PC-9 (cell line): ENCODE measurements around the gene SLC8A3. TPM values are rescaled to one million over a fixed set of nuclear protein-coding genes. Genes with fewer than 3 reads are reported as not detected.

Source experiments
- BruUV-seq: library from RNA; stranded (reverse); fragments of 400-500 nt; replicated peaks from 2 replicates; lab custom pipeline; 2021; lab: Mats Ljungman, UMichigan
- CTCF ChIA-PET: fragments of 300-600 bp; sonication (Branson Sonifier 250); formaldehyde crosslinking; loops from one replicate; lab custom pipeline; 2022; ENCODE audit warnings: antibody characterized with exemption; lab: Charles Lee
- POLR2A ChIA-PET: fragments of 300-600 bp; sonication (Branson Sonifier 250); formaldehyde crosslinking; loops from one replicate; lab custom pipeline; 2022; ENCODE audit warnings: antibody characterized with exemption; ENCODE audit not compliant: unreplicated experiment; lab: Charles Lee
- DNase-seq, 2 experiments: peaks; one replicate each; pipeline versions ENCODE4 v3.0.0 to v3.0.0-alpha.2; 2015 to 2022; ENCODE audit warnings: mixed read lengths in 1 of 2
- H2AFZ ChIP-seq: fragments of 200-600 bp; sonication (generic); 2 replicates; pipeline ENCODE4 v1.8.1; 2017; ENCODE audit warnings: antibody characterized with exemption
- H3F3A ChIP-seq: fragments of 200-600 bp; sonication (generic); 2 replicates; pipeline ENCODE4 v1.8.1; 2017; ENCODE audit warnings: antibody characterized with exemption, mild to moderate bottlenecking, low read depth; ENCODE audit not compliant: insufficient read depth
- H3K27ac ChIP-seq: fragments of 200-600 bp; sonication (generic); 2 replicates; pipeline ENCODE4 v1.6.1; 2016; ENCODE audit warnings: mixed run types
- H3K27me3 ChIP-seq: fragments of 200-600 bp; sonication (generic); 2 replicates; pipeline ENCODE4 v1.6.1; 2016; ENCODE audit warnings: low read depth, mixed run types; ENCODE audit not compliant: insufficient read depth
- H3K36me3 ChIP-seq: fragments of 200-600 bp; sonication (generic); 2 replicates; pipeline ENCODE4 v1.6.1; 2016; ENCODE audit warnings: low read depth, mixed run types
- H3K4me1 ChIP-seq: fragments of 200-600 bp; sonication (generic); replicated peaks from 2 replicates; pipeline ENCODE4 v1.6.1; 2016; ENCODE audit warnings: mixed run types; ENCODE audit not compliant: insufficient read depth
- H3K4me2 ChIP-seq: fragments of 200-600 bp; sonication (generic); 2 replicates; pipeline ENCODE4 v1.6.1; 2017; ENCODE audit warnings: mixed run types
- H3K4me3 ChIP-seq: fragments of 200-600 bp; sonication (generic); 2 replicates; pipeline ENCODE4 v1.6.1; 2016; ENCODE audit warnings: mixed run types
- H3K79me2 ChIP-seq: fragments of 200-600 bp; sonication (generic); 2 replicates; pipeline ENCODE4 v1.6.1; 2017; ENCODE audit warnings: low read depth, mixed run types
- H3K9me2 ChIP-seq: fragments of 200-600 bp; sonication (generic); 2 replicates; pipeline ENCODE4 v1.8.1; 2017; ENCODE audit warnings: mild to moderate bottlenecking; ENCODE audit not compliant: insufficient read depth
- H3K9me3 ChIP-seq: fragments of 200-600 bp; sonication (generic); 2 replicates; pipeline ENCODE4 v1.8.1; 2016; ENCODE audit warnings: low read depth; ENCODE audit not compliant: insufficient read depth
- H4K20me1 ChIP-seq: fragments of 200-600 bp; sonication (generic); 2 replicates; pipeline ENCODE4 v1.8.1; 2017; ENCODE audit not compliant: insufficient read depth
- CTCF ChIP-seq: fragments of 200-600 bp; sonication (generic); conservative IDR thresholded peaks from 2 replicates; pipeline ENCODE4 v1.6.1; 2017; ENCODE audit warnings: mixed run types, antibody characterized with exemption, mild to moderate bottlenecking, moderate library complexity
- EZH2 ChIP-seq: fragments of 200-600 bp; sonication (generic); IDR thresholded peaks from 2 replicates; pipeline ENCODE4 v1.8.0; 2017; ENCODE audit warnings: antibody characterized with exemption, low read depth
- intact Hi-C: fragments of 100-400 bp; cut with micrococcal nuclease; formaldehyde crosslinking; loops from one replicate; pipeline ENCODE4 v1.10.0; 2022; ENCODE audit not compliant: unreplicated experiment
- total RNA-seq: library from RNA; stranded (reverse); gene quantifications from 2 replicates; pipeline ENCODE4 v1.2.3, GENCODE V29; 2021

The SLC8A3 gene
- total RNA-seq, 1 experiment from 2014 or later = not detected

GRCh38 chr14:70080076-70080475 is 108.7 kb downstream of the SLC8A3 start:
- no TSS peak for BruUV-seq
- Histone ChIP-seq H3K9me3 (no peaks in the 10 kb centered on the region), H3F3A (no peaks in the 10 kb centered on the region), H3K9me2 (no peaks in the 10 kb centered on the region), H4K20me1 (no peaks in the 10 kb centered on the region), H3K4me3 (no peak overlapping the region), H3K4me2 (no peak overlapping the region), H3K27me3 (peaks cover 43% of the 10 kb centered on the region), H3K4me1 (no peaks in the 10 kb centered on the region), H3K79me2 (no peaks in the 10 kb centered on the region), H3K27ac (no peak overlapping the region), H3K36me3 (no peaks in the 10 kb centered on the region), H2AFZ (no peak overlapping the region)
- ChIA-PET CTCF (no interaction called here), POLR2A (no interaction called here)
- intact Hi-C loops = loop anchor here (10.0 kb wide), 1 partner anchor 895 kb away; no protein-coding TSS in a partner anchor
- no peak for DNase-seq
- TF ChIP-seq CTCF = no peak
- TF ChIP-seq EZH2 = no peak

- no peaks in the 10 kb centered on the region for H3K9me2 ChIP-seq
- POLR2A ChIA-PET = no interaction called here
- H3K27ac ChIP-seq = no peak overlapping the region
- no peak overlapping the region for H2AFZ ChIP-seq
- H4K20me1 ChIP-seq = no peaks in the 10 kb centered on the region
- no peaks in the 10 kb centered on the region for H3K79me2 ChIP-seq
- H3K4me2 ChIP-seq = no peak overlapping the region
- no peak overlapping the region for H3K4me3 ChIP-seq
- TF ChIP-seq EZH2 (no peak), CTCF (no peak)
- DNase-seq = no peak
- CTCF ChIA-PET = no interaction called here
- no TSS peak for BruUV-seq
- no peaks in the 10 kb centered on the region for H3K4me1 ChIP-seq
- H3K9me3 ChIP-seq = no peaks in the 10 kb centered on the region
- intact Hi-C loops = no loop called here
- no peaks in the 10 kb centered on the region for H3F3A ChIP-seq
- H3K36me3 ChIP-seq = no peaks in the 10 kb centered on the region
- peaks cover 29% of the 10 kb centered on the region for H3K27me3 ChIP-seq
Measured at GRCh38 chr14:70078329-70078728, 110.4 kb downstream of the SLC8A3 start.

GRCh38 chr14:70077720-70078119 is 111.0 kb downstream of the SLC8A3 start:
- no peak for DNase-seq
- ChIA-PET CTCF (no interaction called here), POLR2A (no interaction called here)
- Histone ChIP-seq H3F3A (no peaks in the 10 kb centered on the region), H3K4me3 (no peak overlapping the region), H3K9me3 (no peaks in the 10 kb centered on the region), H3K9me2 (no peaks in the 10 kb centered on the region), H3K4me1 (no peaks in the 10 kb centered on the region), H3K36me3 (no peaks in the 10 kb centered on the region), H3K4me2 (no peak overlapping the region), H2AFZ (no peak overlapping the region), H3K27me3 (peaks cover 29% of the 10 kb centered on the region), H3K79me2 (no peaks in the 10 kb centered on the region), H4K20me1 (no peaks in the 10 kb centered on the region), H3K27ac (no peak overlapping the region)
- no TSS peak for BruUV-seq
- intact Hi-C loops = no loop called here
- TF ChIP-seq CTCF (no peak), EZH2 (no peak)
